Measurements from ENCODE around the gene RELL2.
"Not testable (repeated sequence)": the region's sequence is repeated elsewhere in the genome, so short reads cannot be mapped to it uniquely, and the experiment has no call there.

The RELL2 gene

DNA sequence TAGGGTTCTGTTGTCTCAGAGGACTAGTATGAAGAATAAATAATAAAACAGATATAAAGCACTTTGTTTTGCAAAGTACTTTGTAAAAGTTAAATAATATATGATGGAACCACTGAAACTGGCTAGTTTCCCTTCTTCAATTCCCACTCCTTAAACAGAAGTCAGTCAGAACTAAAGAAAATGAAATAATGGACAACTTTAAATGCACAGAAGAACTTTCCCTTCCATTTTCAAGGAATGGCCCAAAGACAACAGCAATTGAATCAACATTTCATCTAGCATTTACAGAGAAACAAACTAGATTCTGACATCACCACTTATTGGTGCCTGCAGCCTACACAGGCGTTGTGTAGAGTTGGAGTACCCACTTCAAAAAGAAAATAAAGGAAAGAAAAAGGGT, 34.2 kb upstream of the RELL2 start:
- no peak for DNase-seq (ENCODE audit: low read depth)
- no peak overlapping the region for H3K4me3 ChIP-seq (ENCODE audit: low read length)
- TF ChIP-seq, protein P1, sequence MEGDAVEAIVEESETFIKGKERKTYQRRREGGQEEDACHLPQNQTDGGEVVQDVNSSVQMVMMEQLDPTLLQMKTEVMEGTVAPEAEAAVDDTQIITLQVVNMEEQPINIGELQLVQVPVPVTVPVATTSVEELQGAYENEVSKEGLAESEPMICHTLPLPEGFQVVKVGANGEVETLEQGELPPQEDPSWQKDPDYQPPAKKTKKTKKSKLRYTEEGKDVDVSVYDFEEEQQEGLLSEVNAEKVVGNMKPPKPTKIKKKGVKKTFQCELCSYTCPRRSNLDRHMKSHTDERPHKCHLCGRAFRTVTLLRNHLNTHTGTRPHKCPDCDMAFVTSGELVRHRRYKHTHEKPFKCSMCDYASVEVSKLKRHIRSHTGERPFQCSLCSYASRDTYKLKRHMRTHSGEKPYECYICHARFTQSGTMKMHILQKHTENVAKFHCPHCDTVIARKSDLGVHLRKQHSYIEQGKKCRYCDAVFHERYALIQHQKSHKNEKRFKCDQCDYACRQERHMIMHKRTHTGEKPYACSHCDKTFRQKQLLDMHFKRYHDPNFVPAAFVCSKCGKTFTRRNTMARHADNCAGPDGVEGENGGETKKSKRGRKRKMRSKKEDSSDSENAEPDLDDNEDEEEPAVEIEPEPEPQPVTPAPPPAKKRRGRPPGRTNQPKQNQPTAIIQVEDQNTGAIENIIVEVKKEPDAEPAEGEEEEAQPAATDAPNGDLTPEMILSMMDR (conservative IDR thresholded peaks at IDR 0.05; ENCODE audit: low read length), result no peak

DNA sequence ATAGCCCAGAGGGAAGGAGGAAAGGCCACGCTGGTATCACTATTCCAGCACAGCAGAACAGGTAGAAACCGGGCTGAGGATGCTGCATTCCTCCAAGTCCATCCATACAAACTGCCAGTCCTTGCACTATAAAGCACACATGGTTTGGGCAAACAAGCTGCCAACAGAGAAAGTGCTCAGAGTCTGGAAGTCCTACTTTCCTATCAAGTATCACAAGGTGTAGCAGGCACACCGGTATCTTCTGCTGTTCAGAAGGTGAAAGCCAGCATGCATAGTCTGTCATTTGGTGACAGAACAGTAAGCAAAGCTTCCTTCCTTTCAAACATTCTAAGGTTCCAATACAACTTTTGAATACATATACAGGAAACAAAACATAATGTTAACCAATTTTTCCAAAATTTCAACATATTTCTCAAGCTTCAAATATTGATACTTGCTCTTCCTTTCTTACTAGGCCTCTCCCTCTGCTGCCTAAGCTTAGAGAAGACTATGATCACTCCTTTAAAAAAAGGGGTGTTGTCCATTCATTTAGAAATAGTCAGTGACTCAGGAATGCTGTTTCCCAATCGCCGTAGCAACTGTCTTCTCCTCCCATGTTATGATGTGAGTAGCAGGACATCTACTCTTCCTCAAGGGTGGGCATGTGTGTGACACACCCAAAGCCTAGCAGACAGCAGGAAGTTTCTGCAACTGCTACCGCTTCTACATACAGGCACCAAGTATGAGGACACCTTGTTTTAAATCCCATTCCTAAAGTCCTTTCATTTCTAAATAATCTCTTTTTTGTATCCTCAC, 32.7 kb upstream of the RELL2 start:
- TF ChIP-seq, protein P1 (conservative IDR thresholded peaks at IDR 0.05; ENCODE audit: low read length), result 0 out of 2 replicates have a peak, but pooled peaks have one; percentile 4
- peak overlapping the region; percentile 21; the same call in 1 of the 2 replicates for H3K4me3 ChIP-seq (ENCODE audit: low read length)

DNA sequence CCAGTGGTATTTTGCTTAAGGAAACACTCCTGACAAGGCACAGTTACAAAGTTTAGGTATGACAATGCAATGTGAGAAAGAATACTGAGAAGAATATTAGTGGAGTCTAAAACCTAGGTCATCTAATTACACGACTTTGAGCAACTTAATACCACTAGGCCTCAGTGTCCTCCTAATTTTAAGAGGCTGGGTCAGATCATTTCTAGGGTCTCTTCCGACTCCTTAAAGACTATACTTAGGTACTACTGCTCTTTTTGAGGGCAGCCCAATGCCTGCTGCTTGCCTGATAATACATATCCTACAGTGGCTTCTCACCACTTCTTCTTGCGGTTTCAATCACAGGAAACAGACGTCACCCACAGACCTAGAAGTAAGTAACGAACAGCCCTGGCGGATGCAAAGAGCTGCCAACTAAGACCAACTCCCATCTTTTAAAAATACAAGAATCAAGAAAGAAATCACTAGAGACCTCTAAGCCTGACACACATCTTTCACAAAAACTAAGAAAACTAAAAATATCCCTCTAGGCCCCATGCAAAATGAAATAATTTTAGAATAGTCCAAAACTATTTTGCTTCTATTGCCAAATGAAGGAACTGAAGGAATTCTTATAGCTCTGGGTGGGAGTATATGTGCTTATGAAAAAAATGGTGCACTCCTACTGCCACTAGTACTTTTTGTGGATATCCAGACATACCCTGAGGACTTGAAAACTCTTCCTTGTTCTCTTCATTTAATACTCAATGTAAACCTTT, 31.1 kb upstream of the RELL2 start:
- DNase-seq (ENCODE audit: low read depth), result peak; percentile 53
- no peak overlapping the region for H3K4me3 ChIP-seq (ENCODE audit: low read length)
- TF ChIP-seq, protein P1 (conservative IDR thresholded peaks at IDR 0.05; ENCODE audit: low read length), result no peak

More for the DNA sequence above, 32.7 kb upstream of the RELL2 start:
- DNase-seq (ENCODE audit: low read depth), result peak; percentile 96

DNA sequence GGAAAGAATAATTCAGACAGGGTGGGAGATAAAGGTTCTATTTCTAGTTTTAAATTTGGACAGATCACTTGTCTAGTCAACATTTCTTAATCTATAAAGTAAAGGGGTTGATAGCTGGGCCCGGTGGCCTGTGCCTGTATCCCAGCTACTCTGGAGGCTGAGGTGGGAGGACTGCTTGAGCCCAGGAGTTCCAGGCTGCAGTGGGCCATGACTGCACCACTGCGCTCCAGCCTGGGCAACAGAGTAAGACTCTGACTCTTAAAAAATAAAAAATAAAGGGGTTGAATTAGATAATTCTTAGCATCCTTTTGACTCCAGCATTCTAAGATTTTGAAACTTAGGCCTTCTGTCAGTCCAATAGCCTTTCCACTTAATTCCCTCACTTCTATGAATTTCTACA, 28.8 kb upstream of the RELL2 start:
- no peak overlapping the region for H3K4me3 ChIP-seq (ENCODE audit: low read length)
- no peak for DNase-seq (ENCODE audit: low read depth)
- TF ChIP-seq, protein P1 (conservative IDR thresholded peaks at IDR 0.05; ENCODE audit: low read length), result no peak

DNA sequence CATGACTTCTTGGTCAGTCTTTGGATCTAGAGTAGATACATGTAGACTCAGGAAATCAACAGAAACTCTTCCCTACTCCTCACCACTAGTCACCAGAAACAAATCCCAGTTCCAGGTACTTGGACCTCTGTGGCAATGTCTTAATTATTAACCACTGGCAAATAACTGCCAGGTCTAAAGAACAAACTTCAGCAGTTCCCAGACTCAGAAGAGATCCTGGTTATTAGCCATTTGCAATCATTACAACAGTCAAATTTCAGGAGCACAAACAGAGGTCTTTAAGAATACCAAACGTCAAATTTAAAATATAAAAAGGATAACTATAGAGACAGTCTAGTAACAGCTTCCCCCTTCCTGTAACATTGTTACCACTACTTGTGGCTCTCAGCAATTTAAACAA, 28.2 kb upstream of the RELL2 start:
- H3K4me3 ChIP-seq (ENCODE audit: low read length), result no peak overlapping the region
- DNase-seq (ENCODE audit: low read depth), result no peak
- TF ChIP-seq, protein P1 (conservative IDR thresholded peaks at IDR 0.05; ENCODE audit: low read length), result no peak

- TF ChIP-seq, protein P1 (conservative IDR thresholded peaks at IDR 0.05; ENCODE audit: low read length), result no peak
- no peak for DNase-seq (ENCODE audit: low read depth)
- no peak overlapping the region for H3K4me3 ChIP-seq (ENCODE audit: low read length)
Measured at GRCh38 chr5:141609044-141609443, 27.8 kb upstream of the RELL2 start.

- H3K4me3 ChIP-seq (ENCODE audit: low read length); DNase-seq (ENCODE audit: low read depth): not testable (repeated sequence)
Measured at GRCh38 chr5:141609921-141610320, 26.9 kb upstream of the RELL2 start.
